Dedifferentiated amniotic fluid mesenchymal stem cell (primary cell): ENCODE measurements around the gene GBF1.
"Not testable (repeated sequence)": the region's sequence is repeated elsewhere in the genome, so short reads cannot be mapped to it uniquely, and the experiment has no call there.

Source experiments
- DNase-seq: peaks from one replicate; pipeline ENCODE4 v3.0.0-alpha.2; 2016; ENCODE audit errors: extremely low spot score

The GBF1 gene

GRCh38 chr10:102245082-102245931, at the start of gene GBF1:
TSS of gene GBF1 (plus strand) at chr10:102245532. CDS start at chr10:102258939, 13,407 bp downstream.
- peak; percentile 100 for DNase-seq

GRCh38 chr10:102196893-102197292, 48.4 kb upstream of the GBF1 start:
- DNase-seq: no peak

GRCh38 chr10:102198027-102198426, 47.3 kb upstream of the GBF1 start:
- DNase-seq: no peak

GRCh38 chr10:102200751-102201640, 44.3 kb upstream of the GBF1 start:
- no peak for DNase-seq

GRCh38 chr10:102202386-102202785, 42.9 kb upstream of the GBF1 start:
- DNase-seq: no peak

- peak; percentile 28 for DNase-seq
Observed at GRCh38 chr10:102208311-102209035, 36.9 kb upstream of the GBF1 start.

- DNase-seq: no peak
Observed at GRCh38 chr10:102211615-102212299, 33.6 kb upstream of the GBF1 start.

GRCh38 chr10:102213599-102213998, 31.7 kb upstream of the GBF1 start:
- DNase-seq: not testable (repeated sequence)

GRCh38 chr10:102219370-102219769, 26.0 kb upstream of the GBF1 start:
- no peak for DNase-seq

GRCh38 chr10:102220612-102221011, 24.7 kb upstream of the GBF1 start:
- DNase-seq: no peak

- DNase-seq: no peak
Observed at GRCh38 chr10:102222797-102223196, 22.5 kb upstream of the GBF1 start.

GRCh38 chr10:102225646-102226541, 19.4 kb upstream of the GBF1 start, which contains the start of gene ELOVL3:
TSS of gene ELOVL3 (plus strand) at chr10:102226299. CDS start at chr10:102226549, 250 bp downstream.
- peak; percentile 94 for DNase-seq

- no peak for DNase-seq
Observed at GRCh38 chr10:102226542-102226870, 18.8 kb upstream of the GBF1 start.

- no peak for DNase-seq
Observed at GRCh38 chr10:102227050-102227449, 18.3 kb upstream of the GBF1 start.

GRCh38 chr10:102229810-102230263, 15.5 kb upstream of the GBF1 start:
- DNase-seq: peak; percentile 51

- peak; percentile 43 for DNase-seq
Observed at GRCh38 chr10:102230264-102230860, 15.0 kb upstream of the GBF1 start.

- DNase-seq: no peak
Observed at GRCh38 chr10:102230861-102231356, 14.4 kb upstream of the GBF1 start.

- no peak for DNase-seq
Observed at GRCh38 chr10:102231357-102232318, 13.7 kb upstream of the GBF1 start.
